Psoas muscle (tissue), 8 donors: Measurements from ENCODE around the gene PEF1. TPM values are rescaled to one million over a fixed set of nuclear protein-coding genes. Genes with fewer than 3 reads are reported as not detected.
A peak's percentile ranks its signal among the peaks of the same experiment; 100 is the strongest.
"Not testable (repeated sequence)": the region's sequence is repeated elsewhere in the genome, so short reads cannot be mapped to it uniquely, and the experiment has no call there.

ENCODE experiments used
- ATAC-seq, 4 donors: fragments of 200-7000 bp; cut with Tn5 transposase; one replicate each; pipeline ENCODE4 v1.9.1; 2020; ENCODE audit warnings: moderate library complexity in 3 of 4, mild to moderate bottlenecking in 2 of 4
- DNase-seq, 2 donors: peaks; one replicate each; pipeline ENCODE4 v3.0.0-alpha.2; 2020
- H3K27ac ChIP-seq: fragments of 200-600 bp; one replicate; pipeline ENCODE4 v1.8.0; 2022
- H3K27me3 ChIP-seq, 3 donors: fragments of 200-600 bp in 1 of 3; one replicate each; pipeline versions ENCODE4 v1.6.1 to v1.8.0; 2013 to 2022; ENCODE audit warnings: low read length in 2 of 3, mild to moderate bottlenecking in 2 of 3, moderate library complexity in 1 of 3; ENCODE audit not compliant: insufficient read depth in 3 of 3
- H3K36me3 ChIP-seq, 2 donors: fragments of 200-600 bp in 1 of 2; one replicate each; pipeline versions ENCODE4 v1.6.1 to v1.8.0; 2013 to 2022; ENCODE audit warnings: low read depth in 1 of 2, mild to moderate bottlenecking in 1 of 2, moderate library complexity in 1 of 2; ENCODE audit not compliant: insufficient read depth in 1 of 2
- H3K4me1 ChIP-seq: fragments of 200-600 bp; one replicate; pipeline ENCODE4 v1.8.0; 2022
- H3K4me3 ChIP-seq: fragments of 200-600 bp; one replicate; pipeline ENCODE4 v1.8.0; 2022; ENCODE audit warnings: mild to moderate bottlenecking
- H3K9me3 ChIP-seq: fragments of 200-600 bp; one replicate; pipeline ENCODE4 v1.8.0; 2022
- WGBS, 3 donors: extraction: QIAGEN DNeasy Blood & Tissue Kit; methylation state at CpG; one replicate each; pipeline versions ENCODE4 v1.1.6 to v1.1.7; 2013; 5-methylcytosine and 5-hydroxymethylcytosine counted together
- intact Hi-C, 2 donors: fragments of 100-400 bp; cut with DNase I; formaldehyde crosslinking; loops; one replicate each; pipeline versions ENCODE4 v1.11.0 to v1.14.2; 2022
- polyA plus RNA-seq, 3 donors: library from polyadenylated mRNA; stranded (reverse); fragments of 200-250 nt; gene quantifications; one replicate each; pipeline ENCODE4 v1.2.3, GENCODE V29; 2013
- total RNA-seq, 4 donors: library from RNA; stranded (reverse); fragmentation: NEBNext Ultra II Directional in 2 of 4; extraction: Animal tissue kit (Norgen Biotek cat#: 25700) in 2 of 4; gene quantifications; one replicate each; pipeline versions ENCODE4 v1.2.1 to v1.2.4, GENCODE V29; 2021 to 2023
- TF ChIP-seq, protein P1 (sequence below): fragments of 200-600 bp; IDR thresholded peaks from one replicate; pipeline ENCODE4 v1.8.0; 2022; ENCODE audit warnings: antibody characterized with exemption
- donor health status: healthy with polysubstance abuse.
- donor health status: DM: no; HTN: no; CAD: no; lungs with moderate emphysema.
- donor health status: Bipolar disorder and iron deficiency.
- donor health status: healthy.
- donor health status: DM: yes; HTN: yes; CAD: no.
- donor health status: DM: no; HTN: no; CAD: no.
- donor health status: DM: no; HTN: no; CAD: no.
- donor health status: DM: yes; HTN: yes; CAD: no.

Gene PEF1
- total and polyA plus RNA-seq, 7 donors = 22.1 to 57.4 (median 30.7) TPM

DNA sequence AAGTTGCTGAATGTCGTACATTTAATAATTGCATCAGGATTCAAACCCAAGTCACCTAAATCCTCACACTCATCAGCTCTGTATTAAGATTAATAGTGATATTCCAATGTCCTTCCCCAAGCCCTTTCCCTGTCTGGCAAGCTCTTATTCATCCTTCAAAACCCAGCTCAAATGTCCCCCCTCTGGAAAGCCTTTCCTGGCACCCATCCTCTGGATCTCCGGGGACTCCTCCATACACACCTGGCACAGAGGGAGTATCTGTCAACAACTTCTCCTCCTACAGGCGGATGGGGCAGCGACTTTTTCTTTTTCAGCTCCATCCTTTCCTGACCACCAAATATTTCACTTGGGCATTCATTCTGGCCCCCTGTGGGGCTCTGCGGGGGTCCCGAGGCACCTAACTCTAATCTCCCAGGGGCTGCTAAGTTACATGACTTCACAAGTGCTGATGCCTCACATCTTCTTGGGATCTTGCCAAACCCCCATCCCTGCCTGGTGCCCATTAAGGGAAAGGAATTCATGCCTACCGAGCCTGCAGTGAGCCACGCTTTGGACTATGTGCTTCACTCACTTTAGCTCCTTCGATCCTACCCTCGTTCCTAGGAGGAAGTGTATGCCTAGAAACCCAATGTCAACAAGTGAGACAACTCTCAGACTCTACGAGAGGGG lies 53.1 kb downstream of the PEF1 start:
- no peak overlapping the region for H3K4me3 ChIP-seq
- H3K9me3 ChIP-seq = no peaks in the 10 kb centered on the region
- H3K36me3 ChIP-seq = no peaks in the 10 kb centered on the region
- DNase-seq = no peak
- ATAC-seq = no peak
- no peak overlapping the region for H3K27ac ChIP-seq
- peaks cover 15% of the 10 kb centered on the region for H3K4me1 ChIP-seq
- peaks cover 0 to 22% (median 8%) of the 10 kb centered on the region in 3 donors for H3K27me3 ChIP-seq
- TF ChIP-seq, protein P1, sequence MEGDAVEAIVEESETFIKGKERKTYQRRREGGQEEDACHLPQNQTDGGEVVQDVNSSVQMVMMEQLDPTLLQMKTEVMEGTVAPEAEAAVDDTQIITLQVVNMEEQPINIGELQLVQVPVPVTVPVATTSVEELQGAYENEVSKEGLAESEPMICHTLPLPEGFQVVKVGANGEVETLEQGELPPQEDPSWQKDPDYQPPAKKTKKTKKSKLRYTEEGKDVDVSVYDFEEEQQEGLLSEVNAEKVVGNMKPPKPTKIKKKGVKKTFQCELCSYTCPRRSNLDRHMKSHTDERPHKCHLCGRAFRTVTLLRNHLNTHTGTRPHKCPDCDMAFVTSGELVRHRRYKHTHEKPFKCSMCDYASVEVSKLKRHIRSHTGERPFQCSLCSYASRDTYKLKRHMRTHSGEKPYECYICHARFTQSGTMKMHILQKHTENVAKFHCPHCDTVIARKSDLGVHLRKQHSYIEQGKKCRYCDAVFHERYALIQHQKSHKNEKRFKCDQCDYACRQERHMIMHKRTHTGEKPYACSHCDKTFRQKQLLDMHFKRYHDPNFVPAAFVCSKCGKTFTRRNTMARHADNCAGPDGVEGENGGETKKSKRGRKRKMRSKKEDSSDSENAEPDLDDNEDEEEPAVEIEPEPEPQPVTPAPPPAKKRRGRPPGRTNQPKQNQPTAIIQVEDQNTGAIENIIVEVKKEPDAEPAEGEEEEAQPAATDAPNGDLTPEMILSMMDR = no peak
- intact Hi-C loops = no loop called here
- WGBS, 3 donors = 66 to 67% (median 66%) methylated on average over 11 of the region's 11 CpGs

DNA sequence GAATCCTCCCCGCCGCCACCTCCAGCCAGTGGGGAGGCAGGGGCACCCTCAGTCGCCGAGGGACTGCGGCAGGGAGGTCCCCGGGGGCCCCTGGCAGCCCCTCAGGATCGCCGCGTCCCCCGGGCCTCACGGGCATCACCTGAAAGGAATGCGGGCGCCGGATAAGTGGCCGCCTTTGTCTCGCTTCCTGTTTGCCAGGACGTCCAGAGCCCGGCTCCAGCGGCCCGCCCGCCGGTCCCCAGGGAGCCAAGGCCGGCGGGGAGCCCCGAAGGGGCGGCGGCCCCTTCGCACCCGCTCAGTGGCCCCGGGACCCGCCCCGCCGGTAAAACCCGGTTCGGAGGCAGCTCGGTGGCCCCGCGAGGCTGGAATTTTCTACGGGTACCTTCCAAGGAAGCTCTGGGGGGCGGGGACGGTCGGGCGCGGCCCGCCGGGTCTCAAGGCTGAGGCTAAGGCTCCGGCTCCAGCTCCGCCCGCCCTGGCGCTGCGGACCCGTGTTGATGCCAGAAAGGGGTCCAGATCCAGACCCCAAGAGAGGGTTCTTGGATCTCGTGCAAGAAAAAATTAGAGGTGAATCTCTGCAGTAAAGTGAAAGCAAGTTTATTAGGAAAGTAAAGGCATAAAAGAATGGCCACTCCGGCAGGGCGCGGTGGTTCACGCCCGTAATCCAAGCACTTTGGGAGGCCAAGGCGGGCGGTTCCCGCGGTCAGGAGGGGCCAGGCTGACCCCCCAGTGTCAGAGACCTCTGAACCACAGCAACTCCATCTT lies 55.7 kb downstream of the PEF1 start:
- H3K36me3 ChIP-seq = peaks cover 0 to 7% of the 10 kb centered on the region in 2 donors
- peaks cover 0 to 22% (median 6%) of the 10 kb centered on the region in 3 donors for H3K27me3 ChIP-seq
- 14 to 17% (median 15%) methylated on average over 45 to 62 of the region's 62 CpGs for WGBS, 3 donors
- H3K9me3 ChIP-seq = no peaks in the 10 kb centered on the region
- intact Hi-C loops = no loop called here
- DNase-seq = peak; percentile 49 to 73
- peak; percentile 27 to 42 (median 29) for ATAC-seq
- TF ChIP-seq, protein P1 = no peak
- H3K4me1 ChIP-seq = peaks cover 24% of the 10 kb centered on the region
- H3K4me3 ChIP-seq = peak overlapping the region; percentile 57
- H3K27ac ChIP-seq = peak overlapping the region; percentile 74

GRCh38 chr1:31587720-31588423 lies 56.8 kb downstream of the PEF1 start:
- peaks cover 0 to 22% (median 6%) of the 10 kb centered on the region in 3 donors for H3K27me3 ChIP-seq
- DNase-seq (peak; percentile 52 to 80), ATAC-seq (peak; percentile 45 to 69 (median 57))
- intact Hi-C loops = no loop called here
- H3K36me3 ChIP-seq = peaks cover 0 to 7% of the 10 kb centered on the region in 2 donors
- TF ChIP-seq, protein P1 = peak; percentile 43
- H3K4me1 ChIP-seq = peaks cover 33% of the 10 kb centered on the region
- H3K27ac ChIP-seq = peak overlapping the region; percentile 74
- H3K9me3 ChIP-seq = no peaks in the 10 kb centered on the region
- H3K4me3 ChIP-seq = peak overlapping the region; percentile 57
- WGBS, 3 donors = 33 to 39% (median 39%) methylated on average over 14 of the region's 14 CpGs

GRCh38 chr1:31587328-31587699 lies 57.4 kb downstream of the PEF1 start:
- Histone ChIP-seq H3K4me1 (peaks cover 34% of the 10 kb centered on the region), H3K27ac (peak overlapping the region; percentile 74), H3K27me3 (peaks cover 0 to 22% (median 6%) of the 10 kb centered on the region in 3 donors)
- DNase-seq, H3K4me3 ChIP-seq, H3K9me3 ChIP-seq, ATAC-seq, H3K36me3 ChIP-seq, intact Hi-C loops: not testable (repeated sequence)
- WGBS, 3 donors = 80 to 91% (median 84%) methylated on average over 5 of the region's 5 CpGs
